SK-N-SH treated with all-trans-retinoic acid at 6 μM for 48 hours (cell line): ENCODE measurements around the gene SPATA12.

Experiments used
- ATAC-seq: fragments of 200-7000 bp; cut with Tn5 transposase; 3 replicates; pipeline ENCODE4 v1.9.1; 2020; ENCODE audit warnings: mild to moderate bottlenecking, moderate library complexity
- ARNTL ChIP-seq: fragments of 450-650 bp; formaldehyde crosslinking; IDR thresholded peaks from 2 replicates; pipeline ENCODE4 v1.5.0; 2020; ENCODE audit warnings: low read depth, mild to moderate bottlenecking, moderate library complexity, borderline replicate concordance
- BACH2 ChIP-seq: fragments of 250-450 bp; sonication (Bioruptor Pico); IDR thresholded peaks from 2 replicates; pipeline ENCODE4 v1.9.0; 2021; ENCODE audit warnings: mild to moderate bottlenecking, borderline replicate concordance
- CSDC2 ChIP-seq: fragments of 250-450 bp; sonication (Bioruptor Pico); IDR thresholded peaks from 2 replicates; pipeline ENCODE4 v1.5.0; 2020; ENCODE audit warnings: mild to moderate bottlenecking, moderate library complexity
- ESRRG ChIP-seq: fragments of 250-450 bp; sonication (Bioruptor Pico); IDR thresholded peaks from 2 replicates; pipeline ENCODE4 v1.6.1; 2021; ENCODE audit warnings: mild to moderate bottlenecking
- GLIS3 ChIP-seq: fragments of 250-450 bp; sonication (Bioruptor Pico); IDR thresholded peaks from 2 replicates; pipeline ENCODE4 v1.5.0; 2020; ENCODE audit warnings: mild to moderate bottlenecking, moderate library complexity
- ISL1 ChIP-seq: fragments of 250-450 bp; sonication (Bioruptor Pico); IDR thresholded peaks from 2 replicates; pipeline ENCODE4 v2.1.2; 2022; ENCODE audit warnings: mild to moderate bottlenecking, moderate library complexity
- OSR1 ChIP-seq: fragments of 250-450 bp; sonication (Bioruptor Pico); IDR thresholded peaks from 2 replicates; pipeline ENCODE4 v1.8.0; 2022; ENCODE audit warnings: moderate library complexity, mild to moderate bottlenecking, inconsistent platforms
- PATZ1 ChIP-seq: fragments of 250-450 bp; sonication (Bioruptor Pico); IDR thresholded peaks from 2 replicates; pipeline ENCODE4 v1.8.0; 2020; ENCODE audit warnings: mild to moderate bottlenecking, moderate library complexity, borderline replicate concordance
- POU6F1 ChIP-seq: fragments of 250-450 bp; sonication (Bioruptor Pico); IDR thresholded peaks from 2 replicates; pipeline ENCODE4 v1.8.0; 2021; ENCODE audit warnings: low read depth, mild to moderate bottlenecking, moderate library complexity, borderline replicate concordance
- PPARA ChIP-seq: fragments of 250-450 bp; sonication (Bioruptor Pico); IDR thresholded peaks from 2 replicates; pipeline ENCODE4 v1.5.0; 2020; ENCODE audit warnings: mild to moderate bottlenecking, borderline replicate concordance
- RARB ChIP-seq: fragments of 250-450 bp; sonication (Bioruptor Pico); IDR thresholded peaks from 2 replicates; pipeline ENCODE4 v1.8.0; 2021; ENCODE audit warnings: mild to moderate bottlenecking, moderate library complexity
- SNAI2 ChIP-seq: fragments of 250-450 bp; sonication (Bioruptor Pico); IDR thresholded peaks from 2 replicates; pipeline ENCODE4 v1.5.0; 2020; ENCODE audit warnings: mild to moderate bottlenecking, moderate library complexity
- TCF4 ChIP-seq: fragments of 250-450 bp; sonication (Bioruptor Pico); IDR thresholded peaks from 2 replicates; pipeline ENCODE4 v1.8.0; 2021; ENCODE audit warnings: mild to moderate bottlenecking, moderate library complexity, borderline replicate concordance
- TOX ChIP-seq: fragments of 250-450 bp; sonication (Bioruptor Pico); IDR thresholded peaks from 2 replicates; pipeline ENCODE4 v1.8.0; 2021; ENCODE audit warnings: mild to moderate bottlenecking, moderate library complexity, borderline replicate concordance
- ZC3H10 ChIP-seq: fragments of 250-450 bp; sonication (Bioruptor Pico); IDR thresholded peaks from 2 replicates; pipeline ENCODE4 v1.5.1; 2021; ENCODE audit warnings: mild to moderate bottlenecking, moderate library complexity
- ZFP3 ChIP-seq: fragments of 250-450 bp; sonication (Bioruptor Pico); IDR thresholded peaks from 2 replicates; pipeline ENCODE4 v1.5.0; 2020; ENCODE audit warnings: mild to moderate bottlenecking, moderate library complexity
- ZFP30 ChIP-seq: fragments of 450-650 bp; formaldehyde crosslinking; IDR thresholded peaks from 2 replicates; pipeline ENCODE4 v1.5.0; 2022; ENCODE audit warnings: mild to moderate bottlenecking, moderate library complexity
- ZNF565 ChIP-seq: fragments of 450-650 bp; formaldehyde crosslinking; conservative IDR thresholded peaks from 2 replicates; pipeline ENCODE4 v1.5.0; 2020; ENCODE audit warnings: low read depth, mild to moderate bottlenecking, moderate library complexity
- ZNF70 ChIP-seq: fragments of 450-650 bp; formaldehyde crosslinking; IDR thresholded peaks from 2 replicates; pipeline ENCODE4 v1.5.0; 2020; ENCODE audit warnings: mild to moderate bottlenecking, moderate library complexity
- ZNF8 ChIP-seq: fragments of 450-650 bp; formaldehyde crosslinking; IDR thresholded peaks from 2 replicates; pipeline ENCODE4 v1.5.0; 2020; ENCODE audit warnings: mild to moderate bottlenecking, moderate library complexity
- TF ChIP-seq, protein P1 (sequence below): fragments of 250-450 bp; sonication (Bioruptor Pico); IDR thresholded peaks from 2 replicates; pipeline ENCODE4 v1.5.0; 2020; ENCODE audit warnings: mild to moderate bottlenecking, moderate library complexity
- TF ChIP-seq, protein P2 (sequence below): fragments of 250-450 bp; sonication (Bioruptor Pico); IDR thresholded peaks from 2 replicates; pipeline ENCODE4 v1.5.1; 2020; ENCODE audit warnings: low read depth, mild to moderate bottlenecking, moderate library complexity
- TF ChIP-seq, protein P3 (sequence below): fragments of 250-450 bp; sonication (Bioruptor Pico); IDR thresholded peaks from 2 replicates; pipeline ENCODE4 v1.5.1; 2021; ENCODE audit warnings: mild to moderate bottlenecking, moderate library complexity

SPATA12 gene

GRCh38 chr3:57088503-57088902 lies 28.0 kb downstream of the SPATA12 start:
- TF ChIP-seq SNAI2 (CRISPR knock-in tag) (no peak), ZC3H10 (CRISPR knock-in tag) (no peak), ISL1 (no peak), ZFP3 (CRISPR knock-in tag) (no peak), PATZ1 (CRISPR knock-in tag) (no peak), ZNF8 (CRISPR knock-in tag) (no peak), ZNF565 (CRISPR knock-in tag) (no peak), POU6F1 (CRISPR knock-in tag) (no peak), PPARA (CRISPR knock-in tag) (no peak), CSDC2 (CRISPR knock-in tag) (no peak), GLIS3 (CRISPR knock-in tag) (no peak), BACH2 (CRISPR knock-in tag) (no peak), TOX (CRISPR knock-in tag) (no peak), ARNTL (CRISPR knock-in tag) (no peak), ESRRG (CRISPR knock-in tag) (no peak), TCF4 (CRISPR knock-in tag) (no peak), OSR1 (CRISPR knock-in tag) (no peak), RARB (CRISPR knock-in tag) (no peak)
- TF ChIP-seq, protein P1, sequence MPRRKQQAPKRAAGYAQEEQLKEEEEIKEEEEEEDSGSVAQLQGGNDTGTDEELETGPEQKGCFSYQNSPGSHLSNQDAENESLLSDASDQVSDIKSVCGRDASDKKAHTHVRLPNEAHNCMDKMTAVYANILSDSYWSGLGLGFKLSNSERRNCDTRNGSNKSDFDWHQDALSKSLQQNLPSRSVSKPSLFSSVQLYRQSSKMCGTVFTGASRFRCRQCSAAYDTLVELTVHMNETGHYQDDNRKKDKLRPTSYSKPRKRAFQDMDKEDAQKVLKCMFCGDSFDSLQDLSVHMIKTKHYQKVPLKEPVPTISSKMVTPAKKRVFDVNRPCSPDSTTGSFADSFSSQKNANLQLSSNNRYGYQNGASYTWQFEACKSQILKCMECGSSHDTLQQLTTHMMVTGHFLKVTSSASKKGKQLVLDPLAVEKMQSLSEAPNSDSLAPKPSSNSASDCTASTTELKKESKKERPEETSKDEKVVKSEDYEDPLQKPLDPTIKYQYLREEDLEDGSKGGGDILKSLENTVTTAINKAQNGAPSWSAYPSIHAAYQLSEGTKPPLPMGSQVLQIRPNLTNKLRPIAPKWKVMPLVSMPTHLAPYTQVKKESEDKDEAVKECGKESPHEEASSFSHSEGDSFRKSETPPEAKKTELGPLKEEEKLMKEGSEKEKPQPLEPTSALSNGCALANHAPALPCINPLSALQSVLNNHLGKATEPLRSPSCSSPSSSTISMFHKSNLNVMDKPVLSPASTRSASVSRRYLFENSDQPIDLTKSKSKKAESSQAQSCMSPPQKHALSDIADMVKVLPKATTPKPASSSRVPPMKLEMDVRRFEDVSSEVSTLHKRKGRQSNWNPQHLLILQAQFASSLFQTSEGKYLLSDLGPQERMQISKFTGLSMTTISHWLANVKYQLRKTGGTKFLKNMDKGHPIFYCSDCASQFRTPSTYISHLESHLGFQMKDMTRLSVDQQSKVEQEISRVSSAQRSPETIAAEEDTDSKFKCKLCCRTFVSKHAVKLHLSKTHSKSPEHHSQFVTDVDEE (CRISPR knock-in tag), result no peak
- ATAC-seq, result no peak

DNA sequence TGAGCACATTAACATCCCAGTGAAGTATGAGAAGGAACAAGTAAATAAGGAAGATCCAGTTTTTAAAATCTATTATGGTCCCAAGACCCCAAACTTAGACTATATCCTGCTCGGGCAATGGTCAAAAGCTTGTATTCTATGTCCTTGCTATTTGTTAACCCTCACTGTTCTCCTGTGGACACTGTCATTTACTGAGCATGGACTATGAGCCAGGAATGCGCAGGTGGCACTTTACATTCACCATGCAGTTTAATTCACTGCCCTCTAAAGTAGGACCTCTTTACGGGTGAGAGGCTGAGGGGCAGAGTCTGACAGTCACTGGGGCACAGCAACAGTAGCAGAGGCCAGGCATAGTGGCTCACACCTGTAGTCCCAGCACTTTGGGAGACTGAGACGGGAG lies 28.6 kb downstream of the SPATA12 start:
- no peak for ATAC-seq
- TF ChIP-seq ZNF8 (CRISPR knock-in tag) (no peak), ARNTL (CRISPR knock-in tag) (no peak), ZFP30 (CRISPR knock-in tag) (no peak), RARB (CRISPR knock-in tag) (no peak), ZNF70 (CRISPR knock-in tag) (no peak)

DNA sequence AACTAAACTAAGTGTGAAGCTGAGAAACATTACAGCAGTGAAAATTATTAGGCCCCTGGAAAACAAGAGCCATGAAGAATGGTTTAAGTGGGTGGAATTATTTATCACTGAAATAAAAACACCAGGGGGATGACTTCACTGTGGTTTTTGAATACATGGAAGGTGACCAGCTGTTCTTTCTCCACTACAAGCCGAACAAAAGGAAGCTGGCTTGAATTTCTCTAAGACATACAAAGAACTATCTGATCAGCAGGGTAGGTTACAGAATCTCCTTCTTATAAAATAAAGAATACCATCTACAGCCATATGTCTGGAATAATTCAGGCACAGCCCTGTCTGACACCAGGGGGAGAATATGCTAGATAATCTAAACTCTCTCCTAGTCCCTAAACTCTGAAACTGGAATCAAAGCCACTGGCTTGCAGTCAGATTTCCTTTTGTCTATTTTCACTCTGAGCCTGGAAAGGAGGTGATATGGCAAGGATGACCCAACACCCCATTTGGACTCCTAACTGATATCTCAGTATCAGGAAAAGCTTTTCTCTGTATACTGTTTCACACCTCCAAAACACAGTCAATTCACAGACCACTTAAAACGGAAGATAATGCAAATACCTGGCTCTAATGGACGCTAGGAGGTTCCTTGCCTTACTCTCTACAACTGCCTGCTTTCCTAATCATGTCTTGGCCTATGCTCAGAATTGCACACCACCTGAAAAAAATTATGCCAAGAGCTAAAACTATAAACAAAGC lies 31.2 kb downstream of the SPATA12 start:
- TF ChIP-seq GLIS3 (CRISPR knock-in tag) (no peak), ZNF565 (CRISPR knock-in tag) (no peak), ARNTL (CRISPR knock-in tag) (no peak), ZC3H10 (CRISPR knock-in tag) (no peak), TOX (CRISPR knock-in tag) (no peak), PATZ1 (CRISPR knock-in tag) (no peak), BACH2 (CRISPR knock-in tag) (no peak), POU6F1 (CRISPR knock-in tag) (no peak), PPARA (CRISPR knock-in tag) (no peak), RARB (CRISPR knock-in tag) (no peak), SNAI2 (CRISPR knock-in tag) (no peak), ESRRG (CRISPR knock-in tag) (no peak), ISL1 (no peak), ZFP3 (CRISPR knock-in tag) (no peak), CSDC2 (CRISPR knock-in tag) (no peak), TCF4 (CRISPR knock-in tag) (no peak)
- TF ChIP-seq, protein P2, sequence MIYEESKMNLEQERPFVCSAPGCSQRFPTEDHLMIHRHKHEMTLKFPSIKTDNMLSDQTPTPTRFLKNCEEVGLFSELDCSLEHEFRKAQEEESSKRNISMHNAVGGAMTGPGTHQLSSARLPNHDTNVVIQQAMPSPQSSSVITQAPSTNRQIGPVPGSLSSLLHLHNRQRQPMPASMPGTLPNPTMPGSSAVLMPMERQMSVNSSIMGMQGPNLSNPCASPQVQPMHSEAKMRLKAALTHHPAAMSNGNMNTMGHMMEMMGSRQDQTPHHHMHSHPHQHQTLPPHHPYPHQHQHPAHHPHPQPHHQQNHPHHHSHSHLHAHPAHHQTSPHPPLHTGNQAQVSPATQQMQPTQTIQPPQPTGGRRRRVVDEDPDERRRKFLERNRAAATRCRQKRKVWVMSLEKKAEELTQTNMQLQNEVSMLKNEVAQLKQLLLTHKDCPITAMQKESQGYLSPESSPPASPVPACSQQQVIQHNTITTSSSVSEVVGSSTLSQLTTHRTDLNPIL (CRISPR knock-in tag), result no peak
- TF ChIP-seq, protein P3, sequence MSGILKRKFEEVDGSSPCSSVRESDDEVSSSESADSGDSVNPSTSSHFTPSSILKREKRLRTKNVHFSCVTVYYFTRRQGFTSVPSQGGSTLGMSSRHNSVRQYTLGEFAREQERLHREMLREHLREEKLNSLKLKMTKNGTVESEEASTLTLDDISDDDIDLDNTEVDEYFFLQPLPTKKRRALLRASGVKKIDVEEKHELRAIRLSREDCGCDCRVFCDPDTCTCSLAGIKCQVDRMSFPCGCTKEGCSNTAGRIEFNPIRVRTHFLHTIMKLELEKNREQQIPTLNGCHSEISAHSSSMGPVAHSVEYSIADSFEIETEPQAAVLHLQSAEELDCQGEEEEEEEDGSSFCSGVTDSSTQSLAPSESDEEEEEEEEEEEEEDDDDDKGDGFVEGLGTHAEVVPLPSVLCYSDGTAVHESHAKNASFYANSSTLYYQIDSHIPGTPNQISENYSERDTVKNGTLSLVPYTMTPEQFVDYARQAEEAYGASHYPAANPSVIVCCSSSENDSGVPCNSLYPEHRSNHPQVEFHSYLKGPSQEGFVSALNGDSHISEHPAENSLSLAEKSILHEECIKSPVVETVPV, result no peak
- ATAC-seq, result no peak
